EL (cell line): ENCODE data around the gene RTP5.

Experiments used
- DNase-seq: peaks from one replicate; pipeline ENCODE4 v3.0.0-alpha.2; 2016

Gene RTP5

DNA sequence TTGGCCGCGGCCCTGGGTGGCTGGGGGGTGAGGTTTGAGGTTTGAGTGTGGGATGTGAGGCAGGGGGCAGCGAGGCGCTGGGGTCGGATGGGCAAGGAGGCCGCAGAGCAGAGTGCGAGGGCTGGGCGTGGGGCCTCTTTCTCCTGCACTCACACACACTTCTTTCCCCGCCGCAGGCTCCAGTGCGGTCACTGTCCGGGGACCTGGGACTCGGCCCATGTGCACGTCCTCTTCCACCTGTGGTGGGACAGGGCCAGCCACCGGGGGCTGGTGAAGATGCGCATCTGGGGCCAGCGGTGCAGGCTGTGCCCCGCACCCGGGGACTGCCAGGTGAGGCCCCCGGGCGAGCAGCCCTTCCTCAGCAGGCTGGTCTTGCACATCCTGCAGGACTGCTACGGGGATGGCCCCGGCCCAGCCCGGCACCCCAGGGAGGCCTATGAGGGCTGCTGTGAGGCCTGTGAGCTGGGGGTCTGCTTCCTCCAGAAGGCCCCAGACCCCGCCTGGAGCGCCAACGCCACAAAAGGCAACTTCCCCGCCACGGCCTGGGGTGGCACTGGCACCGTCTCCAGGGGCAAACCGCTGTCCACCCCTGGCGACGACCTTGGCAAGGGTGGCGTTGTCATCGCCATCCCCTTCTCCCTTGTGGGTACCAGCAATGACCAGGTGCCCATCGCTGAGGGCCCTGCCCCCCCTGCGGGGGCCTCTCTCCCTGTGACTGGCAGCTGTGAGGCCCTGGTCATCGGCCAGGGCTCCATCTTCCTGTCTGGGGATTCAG, 2.2 kb downstream of the RTP5 start:
- DNase-seq = no peak

DNA sequence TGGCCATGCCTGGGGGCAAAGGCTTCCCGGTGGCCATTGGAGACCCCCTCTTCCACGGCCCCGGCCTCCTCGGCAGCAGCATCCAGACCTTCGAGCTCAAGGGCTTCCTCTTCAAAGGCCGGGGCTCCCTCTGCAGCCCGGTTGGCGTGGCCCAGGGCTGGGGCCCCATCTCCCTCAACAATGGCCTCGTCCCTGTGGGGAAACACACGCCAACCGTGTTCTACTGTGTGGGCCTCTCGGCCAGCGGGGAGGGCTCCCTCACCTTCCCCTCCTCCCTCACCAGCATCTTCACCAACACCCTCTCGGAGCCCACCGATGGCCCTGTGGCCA, 2.7 kb downstream of the RTP5 start:
- no peak for DNase-seq

DNA sequence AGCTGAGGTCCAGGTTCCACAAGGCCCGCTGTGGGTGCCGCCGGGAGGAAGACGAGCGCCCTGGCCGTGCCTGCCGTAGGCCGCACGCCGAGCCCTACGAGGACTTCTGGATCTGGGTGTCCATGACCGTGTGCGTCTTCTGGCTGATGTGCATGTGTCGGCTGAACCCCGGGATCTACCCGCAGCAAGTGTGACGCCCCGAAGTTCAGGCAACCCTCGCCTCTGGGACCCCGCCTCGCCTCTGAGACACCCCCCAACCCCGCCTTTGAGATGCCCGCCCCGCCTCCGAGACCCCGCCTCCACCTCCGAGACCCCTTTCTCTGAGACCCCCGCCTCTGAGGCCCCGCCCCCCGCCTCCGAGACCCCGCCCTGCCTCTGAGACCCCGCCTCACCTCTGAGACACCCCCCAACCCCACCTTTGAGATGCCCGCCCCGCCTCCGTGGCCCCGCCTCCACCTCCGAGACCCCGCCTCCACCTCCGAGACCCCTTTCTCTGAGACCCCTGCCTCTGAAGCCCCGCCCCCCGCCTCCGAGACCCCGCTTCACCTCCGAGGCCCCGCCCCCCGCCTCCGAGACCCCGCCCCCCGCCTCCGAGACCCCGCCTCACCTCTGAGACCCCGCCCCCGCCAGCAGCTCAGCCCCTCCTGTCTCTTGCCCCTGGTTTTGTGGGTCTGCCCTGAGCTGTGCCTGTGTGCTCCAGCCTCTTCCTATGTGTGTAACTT, 3.7 kb downstream of the RTP5 start:
- no peak for DNase-seq

DNA sequence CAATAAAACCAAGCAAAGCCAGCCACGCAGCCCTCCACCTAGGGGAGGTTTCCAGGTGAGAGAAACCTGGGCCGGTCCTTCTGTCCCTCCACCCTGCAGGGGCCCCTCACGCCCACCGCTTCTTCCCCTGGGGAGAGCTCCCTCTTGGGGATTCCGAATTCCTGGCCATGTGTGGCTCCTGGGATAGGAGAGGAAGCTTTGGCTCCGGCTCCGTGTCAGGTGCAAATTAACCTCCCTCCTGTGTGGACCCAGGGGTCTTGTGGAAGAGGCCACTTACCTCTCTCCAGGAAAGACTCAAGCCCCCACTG, 4.2 kb downstream of the RTP5 start:
- no peak for DNase-seq

GRCh38 chr2:241874277-241874925, 4.9 kb downstream of the RTP5 start:
- DNase-seq = no peak

DNA sequence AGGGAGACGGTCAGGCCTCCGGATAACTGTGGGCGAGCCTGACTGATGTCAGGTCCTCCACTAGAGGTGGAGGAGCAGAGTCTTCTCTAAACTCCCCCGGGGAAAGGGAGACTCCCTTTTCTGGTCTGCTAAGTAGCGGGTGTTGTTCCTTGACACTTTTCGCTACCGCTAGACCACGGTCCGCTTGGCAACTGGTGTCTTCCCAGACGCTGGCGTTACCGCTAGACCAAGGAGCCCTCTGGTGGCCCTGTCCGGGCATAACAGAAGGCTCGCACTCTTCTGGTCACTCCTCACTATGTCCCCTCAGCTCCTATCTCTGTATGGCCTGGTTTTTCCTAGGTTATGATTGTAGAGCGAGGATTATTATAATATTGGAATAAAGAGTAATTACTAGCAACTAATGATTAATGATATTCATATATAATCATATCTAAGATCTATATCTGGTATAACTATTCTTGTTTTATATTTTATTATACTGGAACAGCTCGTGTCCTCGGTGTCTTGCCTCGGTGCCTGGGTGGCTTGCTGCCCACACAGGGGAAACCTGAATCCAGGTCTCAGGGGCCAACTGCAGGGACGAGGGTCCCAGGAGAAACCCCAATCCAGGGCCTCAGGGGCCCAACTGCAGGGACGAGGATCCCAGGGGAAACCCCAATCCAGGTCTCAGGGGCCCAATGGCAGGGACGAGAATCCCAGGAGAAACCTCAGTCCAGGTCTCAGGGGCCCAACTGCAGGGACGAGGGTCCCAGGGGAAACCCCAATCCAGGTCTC, 6.4 kb downstream of the RTP5 start:
- DNase-seq = peak; percentile 32

DNA sequence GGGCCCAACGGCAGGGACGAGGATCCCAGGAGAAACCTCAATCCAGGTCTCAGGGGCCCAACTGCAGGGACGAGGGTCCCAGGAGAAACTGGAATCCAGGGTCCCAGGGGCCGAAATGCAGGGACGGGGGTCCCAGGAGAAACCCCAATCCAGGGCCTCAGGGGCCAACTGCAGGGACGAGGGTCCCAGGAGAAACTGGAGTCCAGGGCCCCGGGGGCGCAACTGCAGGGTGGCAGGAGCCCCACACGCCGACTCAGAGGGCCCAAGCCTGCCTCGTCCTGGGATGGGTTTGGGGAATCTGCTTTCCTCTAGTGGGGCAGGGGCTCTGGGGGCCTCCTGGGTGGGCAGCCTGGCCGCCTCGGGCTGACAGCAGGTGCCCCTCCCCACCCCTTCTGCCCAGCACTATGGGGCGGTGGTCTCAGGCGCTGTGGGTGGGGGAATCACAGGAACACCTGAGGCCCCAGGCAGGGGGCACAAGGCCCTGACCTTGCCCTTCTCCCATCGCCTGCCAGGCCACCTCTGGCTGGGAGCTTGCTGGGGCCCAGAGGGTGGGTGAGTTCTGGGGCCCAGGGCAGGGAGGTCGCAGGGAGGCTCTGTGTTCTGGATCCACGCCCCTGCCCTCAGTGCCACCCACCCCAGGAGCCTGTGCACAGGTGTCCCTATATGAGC, 7.1 kb downstream of the RTP5 start:
- no peak for DNase-seq

GRCh38 chr2:241877197-241877685, 7.7 kb downstream of the RTP5 start:
- DNase-seq = no peak

- DNase-seq = peak; percentile 74
Measured at GRCh38 chr2:241877989-241878970, 8.8 kb downstream of the RTP5 start.

DNA sequence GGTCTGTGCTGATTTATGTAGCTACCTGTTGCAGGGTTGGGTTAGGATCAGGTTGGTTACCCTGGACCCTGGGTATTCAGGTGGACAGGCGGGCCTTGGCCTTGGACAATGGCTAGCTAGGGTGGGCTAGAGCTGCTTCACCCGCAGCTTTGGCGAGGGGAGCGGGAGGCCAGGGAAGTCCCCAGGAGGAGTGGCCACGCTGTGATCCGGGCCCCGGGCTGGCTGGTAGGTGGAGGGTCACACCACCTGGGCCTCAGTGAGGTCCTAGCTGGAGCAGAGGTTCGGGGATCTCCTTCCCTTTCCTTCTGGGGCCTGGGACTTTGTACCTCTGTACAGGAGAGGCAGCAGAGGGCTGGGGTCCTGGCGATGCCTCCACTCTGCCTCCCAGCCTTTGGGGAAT, 9.8 kb downstream of the RTP5 start:
- no peak for DNase-seq

DNA sequence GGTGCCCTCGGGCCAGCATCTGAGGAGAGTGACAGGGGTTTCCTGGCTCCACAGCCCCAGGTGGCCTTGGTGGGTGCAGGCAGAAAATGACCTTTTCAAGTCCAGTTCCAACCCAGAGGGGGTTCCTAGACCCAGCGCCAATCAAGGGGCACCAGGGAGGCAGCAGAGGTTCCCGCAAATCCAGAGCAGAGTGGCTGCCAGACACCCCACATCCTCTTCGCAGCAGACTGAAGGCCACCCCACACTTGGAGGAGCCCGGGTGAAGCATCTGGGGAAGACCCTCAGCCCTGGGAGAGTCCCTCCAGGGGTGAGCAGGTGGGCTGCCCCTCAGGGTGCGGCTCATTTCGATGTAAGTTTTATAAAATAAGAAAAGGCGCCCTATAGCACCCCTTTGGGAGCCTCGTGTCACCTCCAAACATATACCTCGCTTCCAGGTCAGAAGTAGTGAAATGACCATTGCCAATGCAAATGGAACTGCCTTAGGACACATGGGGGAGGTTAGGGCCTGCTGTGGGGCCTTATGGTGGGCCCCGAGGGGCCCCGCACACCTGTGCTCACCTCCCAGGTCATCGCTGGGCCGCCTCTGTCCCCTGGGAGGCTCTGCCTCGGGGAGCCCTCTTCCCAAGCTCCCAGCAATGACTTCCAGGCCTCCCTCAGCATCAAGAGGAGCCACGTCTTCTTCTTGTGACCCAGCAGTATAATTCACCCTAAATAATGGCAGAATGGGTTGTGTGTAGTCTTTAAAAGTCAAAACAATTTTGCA, 11.0 kb downstream of the RTP5 start:
- no peak for DNase-seq

DNA sequence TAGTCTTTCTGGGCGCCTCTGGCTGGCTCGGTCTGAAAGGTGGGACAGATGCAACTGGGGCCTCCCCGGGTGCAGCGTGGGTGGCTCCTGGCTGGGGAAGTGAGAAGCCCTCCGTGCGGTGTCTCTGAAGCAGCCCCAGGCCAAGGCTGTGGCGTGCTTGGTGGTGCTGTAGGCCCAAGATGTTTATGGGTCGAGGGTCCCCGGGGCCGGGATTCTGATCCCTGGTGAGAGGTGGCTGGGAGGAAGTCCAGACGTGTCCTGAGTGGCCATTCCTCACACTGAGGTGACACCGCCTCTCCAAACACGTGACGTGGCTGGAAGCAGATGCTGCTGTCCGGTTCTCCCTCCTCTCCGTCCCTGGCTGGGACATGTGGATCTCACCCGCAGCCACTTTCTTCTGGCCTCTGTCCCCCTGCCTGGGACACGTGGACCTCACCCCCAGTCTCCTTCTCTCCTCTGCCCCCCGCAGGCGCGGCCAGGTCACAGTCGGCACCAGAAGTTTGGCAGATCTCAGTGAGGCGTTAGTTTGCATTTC, 12.6 kb downstream of the RTP5 start:
- peak; percentile 36 for DNase-seq

- no peak for DNase-seq
Measured at GRCh38 chr2:241884951-241885290, 15.4 kb downstream of the RTP5 start.

DNA sequence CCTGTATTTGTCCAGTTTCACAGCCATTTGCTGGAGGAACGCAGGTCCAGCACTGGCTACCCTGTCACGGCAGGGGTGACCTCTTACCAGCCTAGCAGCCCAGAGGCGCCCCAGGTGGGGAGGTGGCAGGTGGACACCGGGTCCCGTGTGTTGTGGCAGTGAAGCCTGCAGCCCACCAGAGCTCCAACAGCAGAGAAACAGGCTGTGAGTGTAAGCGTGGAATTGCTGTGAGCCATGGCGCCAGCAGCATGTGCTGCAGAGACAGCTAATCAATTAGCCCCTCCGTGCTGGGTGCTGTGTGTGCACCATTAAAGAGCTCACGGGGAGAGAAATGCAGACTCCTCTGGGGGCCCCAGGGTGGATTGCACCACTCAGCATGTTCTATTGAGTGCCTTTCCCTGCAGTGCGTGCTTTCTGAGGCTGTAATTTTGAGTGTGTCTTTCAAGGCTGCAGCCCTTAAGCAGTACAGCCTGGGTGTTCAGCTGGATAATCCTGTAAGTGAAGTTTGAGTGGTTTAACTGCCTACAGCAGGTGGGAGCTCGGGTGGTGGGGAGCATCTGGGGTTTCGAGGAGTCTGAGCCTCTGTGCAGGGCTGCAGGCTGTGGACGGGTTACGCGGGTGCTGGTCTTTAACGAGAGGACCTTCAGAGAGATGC, 15.9 kb downstream of the RTP5 start:
- DNase-seq = no peak

- no peak for DNase-seq
Measured at GRCh38 chr2:241885946-241886643, 16.6 kb downstream of the RTP5 start.

GRCh38 chr2:241886840-241887447, 17.4 kb downstream of the RTP5 start:
- no peak for DNase-seq

DNA sequence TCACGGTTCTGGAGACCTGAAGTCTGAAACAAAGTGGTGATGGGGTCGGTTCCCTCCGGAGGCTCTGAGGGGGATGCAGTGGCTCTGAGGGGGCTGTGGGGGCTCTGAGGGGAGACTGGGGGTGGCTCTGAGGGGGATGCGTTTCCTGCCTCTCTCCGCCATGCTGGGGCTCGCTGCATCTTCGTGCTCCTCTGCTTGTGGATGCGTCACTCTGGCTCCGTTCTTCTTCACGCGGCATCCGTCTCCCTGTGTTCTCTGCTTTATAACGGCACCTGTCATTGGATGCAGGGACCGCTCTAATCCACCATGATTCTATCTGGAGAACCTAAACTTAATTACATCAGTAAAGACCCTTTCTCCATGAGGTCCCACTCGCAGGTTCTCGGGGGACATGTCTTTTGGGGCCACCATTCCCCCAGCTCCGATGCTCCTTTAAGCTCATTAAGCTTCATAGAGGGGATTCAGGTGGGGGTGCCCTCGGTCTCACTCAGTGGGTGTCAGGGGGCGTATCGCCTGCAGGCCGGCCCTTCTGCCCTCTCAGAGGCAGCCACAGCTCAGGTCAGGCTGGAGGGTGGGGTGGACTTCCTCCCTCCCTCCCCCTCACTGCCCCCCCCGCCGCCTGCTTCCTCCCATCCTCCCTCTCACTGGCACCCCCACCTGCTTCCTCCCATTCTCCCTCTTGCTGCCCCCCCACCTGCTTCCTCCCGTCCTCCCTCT, 18.4 kb downstream of the RTP5 start:
- no peak for DNase-seq

DNA sequence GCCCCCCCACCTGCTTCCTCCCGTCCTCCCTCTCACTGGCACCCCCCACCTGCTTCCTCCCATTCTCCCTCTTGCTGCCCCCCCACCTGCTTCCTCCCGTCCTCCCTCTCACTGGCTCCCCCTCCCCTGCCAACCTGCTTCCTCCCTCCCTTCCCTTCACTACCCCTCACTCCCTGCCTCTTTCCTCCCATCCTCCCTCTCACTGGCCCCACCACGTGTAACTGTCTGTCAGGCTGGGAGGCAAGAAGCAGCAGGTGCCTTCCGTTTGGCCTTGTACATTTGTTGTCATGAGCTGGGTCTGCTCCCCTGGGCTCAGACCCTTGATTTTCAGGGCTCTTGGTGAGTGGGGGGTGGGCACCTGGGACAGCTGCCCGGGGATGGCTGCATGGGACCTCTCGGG, 19.1 kb downstream of the RTP5 start:
- no peak for DNase-seq
